Kidney epithelial cell (primary cell): ENCODE results near the gene CACNB4. TPM values are rescaled to one million over a fixed set of nuclear protein-coding genes. Genes with fewer than 3 reads are reported as not detected.

Source experiments
- DNase-seq: peaks from one replicate; pipeline ENCODE4 v3.0.0-alpha.2; 2010; ENCODE audit warnings: low read depth
- H3K27me3 ChIP-seq: 2 replicates; pipeline ENCODE4 v1.6.0; 2011; ENCODE audit warnings: low read length; ENCODE audit not compliant: control insufficient read depth, insufficient read depth
- H3K36me3 ChIP-seq: 2 replicates; pipeline ENCODE4 v1.5.1; 2011; ENCODE audit warnings: low read length; ENCODE audit not compliant: control insufficient read depth, insufficient read depth
- H3K4me3 ChIP-seq: 2 replicates; pipeline ENCODE4 v1.5.1; 2011; ENCODE audit warnings: low read depth, mild to moderate bottlenecking, control low read depth, low read length
- CTCF ChIP-seq: IDR thresholded peaks from 2 replicates; pipeline ENCODE4 v1.5.1; 2011; ENCODE audit warnings: mild to moderate bottlenecking, moderate library complexity, low read length, control low read depth, inconsistent platforms; ENCODE audit not compliant: insufficient read depth, poor library complexity, severe bottlenecking
- total RNA-seq: library from RNA; depleted of rRNA; stranded (reverse); fragments of >200 nt; gene quantifications from 2 replicates; pipeline ENCODE4 v1.2.3, GENCODE V29; 2015

The CACNB4 gene
- total RNA-seq, 1 donor from 2014 or later: 0.79 TPM

- H3K4me3 ChIP-seq: no peak overlapping the region
- no peaks in the 10 kb centered on the region for H3K27me3 ChIP-seq
- DNase-seq: no peak
Measured at GRCh38 chr2:151904021-151904420, 194.8 kb downstream of the CACNB4 start.

GRCh38 chr2:151902829-151903228 lies 196.0 kb downstream of the CACNB4 start:
- DNase-seq: no peak
- Histone ChIP-seq H3K36me3 (no peaks in the 10 kb centered on the region), H3K4me3 (no peak overlapping the region), H3K27me3 (no peaks in the 10 kb centered on the region)
- TF ChIP-seq CTCF: no peak

More at GRCh38 chr2:151904021-151904420, 194.8 kb downstream of the CACNB4 start:
- no peak for TF ChIP-seq CTCF
- no peaks in the 10 kb centered on the region for H3K36me3 ChIP-seq

GRCh38 chr2:151900331-151900730 lies 198.5 kb downstream of the CACNB4 start:
- DNase-seq: no peak
- no peak for TF ChIP-seq CTCF
- no peaks in the 10 kb centered on the region for H3K36me3 ChIP-seq

GRCh38 chr2:151899156-151899555 lies 199.7 kb downstream of the CACNB4 start:
- no peak for TF ChIP-seq CTCF
- no peak for DNase-seq
- no peak overlapping the region for H3K4me3 ChIP-seq
- H3K36me3 ChIP-seq: no peaks in the 10 kb centered on the region
- H3K27me3 ChIP-seq: no peaks in the 10 kb centered on the region

More at GRCh38 chr2:151900331-151900730, 198.5 kb downstream of the CACNB4 start:
- Histone ChIP-seq H3K27me3 (no peaks in the 10 kb centered on the region), H3K4me3 (no peak overlapping the region)

GRCh38 chr2:151891566-151892194 lies 207.2 kb downstream of the CACNB4 start:
- TF ChIP-seq CTCF: no peak
- no peaks in the 10 kb centered on the region for H3K36me3 ChIP-seq
- no peaks in the 10 kb centered on the region for H3K27me3 ChIP-seq
- H3K4me3 ChIP-seq: no peak overlapping the region
- no peak for DNase-seq

- no peaks in the 10 kb centered on the region for H3K27me3 ChIP-seq
- no peaks in the 10 kb centered on the region for H3K36me3 ChIP-seq
- no peak for TF ChIP-seq CTCF
- H3K4me3 ChIP-seq: no peak overlapping the region
- DNase-seq: no peak
Measured at GRCh38 chr2:151887164-151887563, 211.7 kb downstream of the CACNB4 start.
